ENCODE data around the gene WNK3. TPM values are rescaled to one million over a fixed set of nuclear protein-coding genes. Genes with fewer than 3 reads are reported as not detected.

The WNK3 gene
- total and polyA plus RNA-seq, 2 donors (not counting 1 experiment from before 2014, with no cell fraction given): 0.12 to 1.2 TPM

DNA sequence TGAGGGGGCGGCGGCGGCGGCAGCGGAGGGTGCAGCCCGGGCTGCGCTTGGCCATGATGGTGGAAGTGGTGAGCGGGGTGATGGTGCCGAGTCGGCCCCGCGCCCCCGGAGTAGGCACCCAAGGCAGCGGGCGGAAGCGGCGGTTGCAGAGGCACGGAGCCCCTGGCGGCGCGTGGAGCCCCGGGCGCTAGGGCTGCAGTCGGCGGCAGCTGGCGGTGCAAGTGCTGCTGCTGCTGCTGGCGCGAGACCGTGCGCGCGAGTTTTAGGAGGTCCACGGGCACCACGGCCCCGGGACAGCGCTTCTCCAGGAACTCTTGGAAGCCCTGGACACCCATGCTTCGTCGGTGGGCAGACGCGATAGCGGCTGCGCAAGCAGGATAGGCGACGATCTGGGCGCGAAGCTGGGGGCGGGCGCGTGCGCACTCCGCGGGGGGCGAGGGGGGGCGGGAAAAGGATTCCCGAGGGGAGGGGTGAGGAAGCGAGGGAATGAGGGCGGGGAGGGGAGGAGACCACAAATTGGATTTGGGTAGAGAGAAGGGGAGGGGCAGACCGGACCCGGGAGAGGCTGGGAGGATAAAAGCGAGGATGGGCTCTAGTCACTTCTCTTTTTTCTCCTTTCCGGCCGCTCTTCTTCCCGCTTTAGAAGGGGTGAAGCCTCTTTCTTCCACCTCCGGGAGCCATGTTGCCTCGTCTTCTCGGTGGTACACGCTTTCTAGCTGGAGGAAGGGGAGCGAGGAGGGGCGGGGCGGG lies 174.8 kb downstream of the WNK3 start, which contains the start of gene FAM120C:
FAM120C (minus strand) TSS at position 391 of the 750 bp plus-strand sequence; CDS start at position 335, 56 bp downstream.
- Histone ChIP-seq H3K27ac (ENCODE audit: low read length in 2 of 2) (peak within 1 kb of the TSS; percentile 48 to 63), H4K20me1 (ENCODE audit: control insufficient read depth, insufficient read depth, low read length, poor library complexity, severe bottlenecking) (no peaks in the 10 kb centered on the region), H3K9me3 (ENCODE audit: control extremely low read depth in 1 of 3, control insufficient read depth in 2 of 3, insufficient read depth in 1 of 3, low read length in 2 of 3) (no peaks in the 10 kb centered on the region), H3K4me3 (ENCODE audit: control extremely low read depth in 1 of 5, extremely low read depth in 1 of 5, insufficient read depth in 1 of 5, low read depth in 2 of 5, low read length in 4 of 5) (peak within 1 kb of the TSS in 4 of 5 experiments; percentile 61 to 74 (median 66)), H3K27me3 (replicated peaks in 1 of 4; ENCODE audit: control extremely low read depth in 1 of 4, control insufficient read depth in 3 of 4, insufficient read depth in 4 of 4, low read length in 3 of 4) (no peaks in the 10 kb centered on the region), H3K9ac (ENCODE audit: low read length) (peak within 1 kb of the TSS; percentile 74), H2AFZ (ENCODE audit: insufficient read depth, low read depth, low read length, poor library complexity, severe bottlenecking) (peak within 1 kb of the TSS; percentile 73), H3K79me2 (ENCODE audit: control insufficient read depth, insufficient read depth, low read length) (peaks cover 29% of the 10 kb centered on the region), H3K4me2 (replicated peaks; ENCODE audit: low read depth, low read length, poor library complexity, severe bottlenecking) (peak within 1 kb of the TSS; percentile 72), H3K36me3 (replicated peaks in 1 of 2; ENCODE audit: control extremely low read depth in 1 of 2, control insufficient read depth in 1 of 2, extremely low read depth in 1 of 2, insufficient read depth in 2 of 2, low read length in 1 of 2) (peaks cover 0 to 3% of the 10 kb centered on the region in 2 experiments), H3K4me1 (ENCODE audit: control insufficient read depth in 2 of 2, insufficient read depth in 2 of 2, low read length in 2 of 2) (peaks cover 20 to 24% of the 10 kb centered on the region in 2 donors)
- WGBS (ENCODE audit: insufficient coverage): 0% methylated on average over 38 of the region's 70 CpGs
- no peaks in the 10 kb centered on the region for H3K27me3 Mint-ChIP-seq
- DNase-seq (peak; percentile 78), ATAC-seq (ENCODE audit: low read depth) (peak; percentile 76)
- peak within 1 kb of the TSS; percentile 89 for H3K4me3 Mint-ChIP-seq
- POLR2A ChIA-PET: interaction anchor here (0.6 to 2.2 kb wide), 4 partner anchors 130 to 1262 kb away, joined by 3 to 15 read pairs (median 4); partner anchors contain the start of gene PHF8
- intact Hi-C loops (cut with micrococcal nuclease): loop anchor here (1.0 to 2.0 kb wide), 3 partner anchors 139 to 978 kb away; partner anchors contain the start of genes APEX2 and PHF8
- peak within 1 kb of the TSS; percentile 88 for H3K27ac Mint-ChIP-seq
- CTCF ChIA-PET: interaction anchor here (0.9 kb wide), 1 partner anchor 457 kb away, joined by 3 read pairs; no protein-coding TSS in a partner anchor
- H3K9me3 Mint-ChIP-seq (ENCODE audit: insufficient read depth): no peaks in the 10 kb centered on the region
- TF ChIP-seq, protein P1, sequence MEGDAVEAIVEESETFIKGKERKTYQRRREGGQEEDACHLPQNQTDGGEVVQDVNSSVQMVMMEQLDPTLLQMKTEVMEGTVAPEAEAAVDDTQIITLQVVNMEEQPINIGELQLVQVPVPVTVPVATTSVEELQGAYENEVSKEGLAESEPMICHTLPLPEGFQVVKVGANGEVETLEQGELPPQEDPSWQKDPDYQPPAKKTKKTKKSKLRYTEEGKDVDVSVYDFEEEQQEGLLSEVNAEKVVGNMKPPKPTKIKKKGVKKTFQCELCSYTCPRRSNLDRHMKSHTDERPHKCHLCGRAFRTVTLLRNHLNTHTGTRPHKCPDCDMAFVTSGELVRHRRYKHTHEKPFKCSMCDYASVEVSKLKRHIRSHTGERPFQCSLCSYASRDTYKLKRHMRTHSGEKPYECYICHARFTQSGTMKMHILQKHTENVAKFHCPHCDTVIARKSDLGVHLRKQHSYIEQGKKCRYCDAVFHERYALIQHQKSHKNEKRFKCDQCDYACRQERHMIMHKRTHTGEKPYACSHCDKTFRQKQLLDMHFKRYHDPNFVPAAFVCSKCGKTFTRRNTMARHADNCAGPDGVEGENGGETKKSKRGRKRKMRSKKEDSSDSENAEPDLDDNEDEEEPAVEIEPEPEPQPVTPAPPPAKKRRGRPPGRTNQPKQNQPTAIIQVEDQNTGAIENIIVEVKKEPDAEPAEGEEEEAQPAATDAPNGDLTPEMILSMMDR (IDR thresholded peaks at IDR 0.05): no peak
- TF ChIP-seq EZH2 (IDR thresholded peaks at IDR 0.05; ENCODE audit: borderline replicate concordance, insufficient read depth, low read depth, low read length, poor library complexity, severe bottlenecking): no peak
- H3K4me1 Mint-ChIP-seq: peaks cover 42% of the 10 kb centered on the region
